ENCODE measurements around the gene FBXO10.
"Not testable (repeated sequence)": the region's sequence is repeated elsewhere in the genome, so short reads cannot be mapped to it uniquely, and the experiment has no call there.

FBXO10 gene

GRCh38 chr9:37551468-37551867, 24.7 kb downstream of the FBXO10 start:
- DNase-seq (ENCODE audit: low spot score) = no peak

GRCh38 chr9:37550781-37551180, 25.4 kb downstream of the FBXO10 start:
- no peak for DNase-seq (ENCODE audit: low spot score)

- no peak for DNase-seq (ENCODE audit: low spot score)
These were observed 26.7 kb downstream of the FBXO10 start for GRCh38 chr9:37549527-37549926.

GRCh38 chr9:37547328-37547878, 28.8 kb downstream of the FBXO10 start:
- no peak for DNase-seq (ENCODE audit: low spot score)

- no peak for DNase-seq (ENCODE audit: low spot score)
These were observed 32.7 kb downstream of the FBXO10 start for GRCh38 chr9:37543468-37543867.

GRCh38 chr9:37542895-37543294, 33.3 kb downstream of the FBXO10 start:
- DNase-seq (ENCODE audit: low spot score) = no peak

- DNase-seq (ENCODE audit: low spot score) = no peak
These were observed 33.7 kb downstream of the FBXO10 start for GRCh38 chr9:37542488-37542887.

GRCh38 chr9:37541465-37541864, 34.7 kb downstream of the FBXO10 start:
- DNase-seq (ENCODE audit: low spot score) = no peak

- DNase-seq (ENCODE audit: low spot score) = no peak
These were observed 35.5 kb downstream of the FBXO10 start for GRCh38 chr9:37540634-37541033.

- DNase-seq (ENCODE audit: low spot score) = no peak
These were observed 36.5 kb downstream of the FBXO10 start for GRCh38 chr9:37539634-37540033.

GRCh38 chr9:37538099-37538498, 38.1 kb downstream of the FBXO10 start:
- DNase-seq (ENCODE audit: low spot score) = no peak

- no peak for DNase-seq (ENCODE audit: low spot score)
These were observed 41.3 kb downstream of the FBXO10 start for GRCh38 chr9:37534901-37535300.

- DNase-seq (ENCODE audit: low spot score) = no peak
These were observed 41.8 kb downstream of the FBXO10 start for GRCh38 chr9:37534412-37534811.

GRCh38 chr9:37531699-37532098, 44.5 kb downstream of the FBXO10 start:
- no peak for DNase-seq (ENCODE audit: low spot score)

- DNase-seq (ENCODE audit: low spot score) = no peak
These were observed 47.3 kb downstream of the FBXO10 start for GRCh38 chr9:37528652-37529471.

- no peak for DNase-seq (ENCODE audit: low spot score)
These were observed 52.3 kb downstream of the FBXO10 start for GRCh38 chr9:37523916-37524315.

GRCh38 chr9:37522971-37523370, 53.2 kb downstream of the FBXO10 start:
- DNase-seq (ENCODE audit: low spot score) = no peak

- DNase-seq (ENCODE audit: low spot score) = no peak
These were observed 55.1 kb downstream of the FBXO10 start for GRCh38 chr9:37521111-37521510.

GRCh38 chr9:37520641-37521040, 55.5 kb downstream of the FBXO10 start:
- no peak for DNase-seq (ENCODE audit: low spot score)

GRCh38 chr9:37517923-37518322, 58.3 kb downstream of the FBXO10 start:
- no peak for DNase-seq (ENCODE audit: low spot score)

GRCh38 chr9:37515620-37516258, 60.4 kb downstream of the FBXO10 start:
- DNase-seq (ENCODE audit: low spot score) = no peak

- no peak for DNase-seq (ENCODE audit: low spot score)
These were observed 61.2 kb downstream of the FBXO10 start for GRCh38 chr9:37514999-37515398.

- DNase-seq (ENCODE audit: low spot score) = not testable (repeated sequence)
These were observed 61.8 kb downstream of the FBXO10 start for GRCh38 chr9:37514415-37514814.

Measured in Ammon's horn (tissue), 1 donor.